Activated T-helper 9 cell treated with anti-CD3 and anti-CD28 coated beads, Interleukin-2, amount 50 U/mL, for 16 hours (primary cell): Measurements from ENCODE around the gene CD164.
"Not testable (repeated sequence)": the region's sequence is repeated elsewhere in the genome, so short reads cannot be mapped to it uniquely, and the experiment has no call there.

ENCODE experiments used
- DNase-seq: peaks from one replicate; pipeline ENCODE4 v3.0.0-alpha.2; 2020; ENCODE audit warnings: low read depth

CD164 gene

GRCh38 chr6:109342911-109343310 lies 39.4 kb downstream of the CD164 start:
- DNase-seq, result no peak

GRCh38 chr6:109342506-109342905 lies 39.8 kb downstream of the CD164 start:
- no peak for DNase-seq

GRCh38 chr6:109340811-109341210 lies 41.5 kb downstream of the CD164 start:
- no peak for DNase-seq

GRCh38 chr6:109339906-109340678 lies 42.2 kb downstream of the CD164 start:
- DNase-seq, result no peak

GRCh38 chr6:109336221-109336961 lies 45.9 kb downstream of the CD164 start:
- DNase-seq, result no peak

- not testable (repeated sequence) for DNase-seq
These were observed 48.4 kb downstream of the CD164 start for GRCh38 chr6:109333870-109334269.

GRCh38 chr6:109332748-109333147 lies 49.5 kb downstream of the CD164 start:
- DNase-seq, result no peak

GRCh38 chr6:109331081-109331480 lies 51.2 kb downstream of the CD164 start:
- DNase-seq, result no peak

GRCh38 chr6:109330263-109330662 lies 52.0 kb downstream of the CD164 start:
- no peak for DNase-seq

- DNase-seq, result no peak
These were observed 53.6 kb downstream of the CD164 start for GRCh38 chr6:109328629-109329028.

- DNase-seq, result no peak
These were observed 54.3 kb downstream of the CD164 start for GRCh38 chr6:109327959-109328358.

- DNase-seq, result no peak
These were observed 54.8 kb downstream of the CD164 start for GRCh38 chr6:109327491-109327890.

- DNase-seq, result no peak
These were observed 55.9 kb downstream of the CD164 start for GRCh38 chr6:109326351-109326750.

- DNase-seq, result no peak
These were observed 56.9 kb downstream of the CD164 start for GRCh38 chr6:109325400-109325801.

GRCh38 chr6:109323241-109323640 lies 59.0 kb downstream of the CD164 start:
- DNase-seq, result no peak

- DNase-seq, result no peak
These were observed 59.4 kb downstream of the CD164 start for GRCh38 chr6:109322825-109323224.

GRCh38 chr6:109321752-109322151 lies 60.5 kb downstream of the CD164 start:
- no peak for DNase-seq

- no peak for DNase-seq
These were observed 62.2 kb downstream of the CD164 start for GRCh38 chr6:109320072-109320471.

GRCh38 chr6:109318328-109318876 lies 63.9 kb downstream of the CD164 start:
- no peak for DNase-seq

GRCh38 chr6:109316909-109317308 lies 65.4 kb downstream of the CD164 start:
- no peak for DNase-seq
